Measurements from ENCODE around the gene PHF21B.

DNA sequence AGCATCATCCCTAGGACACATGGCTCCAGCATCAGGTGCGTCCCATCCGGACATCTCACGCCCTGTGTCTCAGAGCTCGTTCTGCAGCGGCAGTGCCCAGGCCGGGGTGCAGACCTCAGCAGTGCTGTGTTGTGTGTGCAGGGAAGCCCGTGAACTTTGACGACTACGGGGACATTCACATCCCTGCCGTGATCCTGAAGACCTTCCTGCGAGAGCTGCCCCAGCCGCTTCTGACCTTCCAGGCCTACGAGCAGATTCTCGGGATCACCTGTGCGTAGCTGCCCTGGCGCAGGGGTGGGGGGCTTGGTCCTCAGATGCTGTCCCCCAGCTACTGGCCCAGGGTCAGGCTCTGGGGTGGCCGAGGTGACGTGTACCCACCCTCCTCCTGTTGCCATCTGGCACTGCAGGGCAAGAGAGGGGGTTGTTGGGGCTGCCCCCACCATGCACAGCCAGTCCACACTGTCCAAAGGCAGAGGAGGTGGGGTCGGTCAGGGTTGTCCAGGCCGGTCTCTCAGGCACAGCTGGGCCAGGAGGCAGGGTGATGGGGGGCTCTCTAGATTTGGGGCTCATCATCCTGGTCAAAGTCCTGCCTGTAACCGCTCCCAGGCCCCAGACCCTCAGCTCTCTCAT lies 160.9 kb downstream of the PHF21B start:
- TF ChIP-seq, protein P1, sequence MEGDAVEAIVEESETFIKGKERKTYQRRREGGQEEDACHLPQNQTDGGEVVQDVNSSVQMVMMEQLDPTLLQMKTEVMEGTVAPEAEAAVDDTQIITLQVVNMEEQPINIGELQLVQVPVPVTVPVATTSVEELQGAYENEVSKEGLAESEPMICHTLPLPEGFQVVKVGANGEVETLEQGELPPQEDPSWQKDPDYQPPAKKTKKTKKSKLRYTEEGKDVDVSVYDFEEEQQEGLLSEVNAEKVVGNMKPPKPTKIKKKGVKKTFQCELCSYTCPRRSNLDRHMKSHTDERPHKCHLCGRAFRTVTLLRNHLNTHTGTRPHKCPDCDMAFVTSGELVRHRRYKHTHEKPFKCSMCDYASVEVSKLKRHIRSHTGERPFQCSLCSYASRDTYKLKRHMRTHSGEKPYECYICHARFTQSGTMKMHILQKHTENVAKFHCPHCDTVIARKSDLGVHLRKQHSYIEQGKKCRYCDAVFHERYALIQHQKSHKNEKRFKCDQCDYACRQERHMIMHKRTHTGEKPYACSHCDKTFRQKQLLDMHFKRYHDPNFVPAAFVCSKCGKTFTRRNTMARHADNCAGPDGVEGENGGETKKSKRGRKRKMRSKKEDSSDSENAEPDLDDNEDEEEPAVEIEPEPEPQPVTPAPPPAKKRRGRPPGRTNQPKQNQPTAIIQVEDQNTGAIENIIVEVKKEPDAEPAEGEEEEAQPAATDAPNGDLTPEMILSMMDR (conservative IDR thresholded peaks at IDR 0.05 in 1 of 2, IDR thresholded peaks at IDR 0.05 in 1 of 2; ENCODE audit: low read depth in 1 of 2, low read length in 2 of 2) = no peak
- TF ChIP-seq EZH2 (IDR thresholded peaks at IDR 0.05; ENCODE audit: low read length, missing control alignments) = no peak
